CD14-positive monocyte (primary cell): ENCODE data around the gene CMTM3. TPM values are rescaled to one million over a fixed set of nuclear protein-coding genes. Genes with fewer than 3 reads are reported as not detected.
A peak's percentile ranks its signal among the peaks of the same experiment; 100 is the strongest.
"Not testable (repeated sequence)": the region's sequence is repeated elsewhere in the genome, so short reads cannot be mapped to it uniquely, and the experiment has no call there.

ENCODE experiments used
- DNase-seq, 3 donors: peaks; one replicate each; pipeline ENCODE4 v3.0.0-alpha.2; 2011 to 2022
- H2AFZ ChIP-seq: 2 replicates; pipeline ENCODE4 v1.6.0; 2012; ENCODE audit warnings: mild to moderate bottlenecking, low read depth, low read length, inconsistent platforms; ENCODE audit not compliant: insufficient read depth, poor library complexity, severe bottlenecking
- H3K27ac ChIP-seq, 2 donors: 1 replicate in 1 of 2; 2 replicates in 1 of 2; pipeline ENCODE4 v1.5.1; 2012 to 2013; ENCODE audit warnings: low read length in 2 of 2, control low read depth in 1 of 2, inconsistent platforms in 1 of 2, low read depth in 1 of 2, mild to moderate bottlenecking in 1 of 2
- H3K27me3 ChIP-seq, 2 donors: one replicate each; pipeline versions ENCODE4 v1.6.0 to v1.6.1; 2011 to 2013; ENCODE audit warnings: low read length in 2 of 2; ENCODE audit not compliant: control insufficient read depth in 2 of 2, insufficient read depth in 2 of 2
- H3K36me3 ChIP-seq, 2 donors: replicated peaks in 1 of 2; 1 replicate in 1 of 2; 2 replicates in 1 of 2; pipeline versions ENCODE4 v1.5.1 to v1.6.1; 2012 to 2013; ENCODE audit warnings: low read length in 2 of 2, control low read depth in 1 of 2, inconsistent platforms in 1 of 2, mild to moderate bottlenecking in 1 of 2; ENCODE audit not compliant: insufficient read depth in 2 of 2, control insufficient read depth in 1 of 2
- H3K4me1 ChIP-seq, 2 donors: 1 replicate in 1 of 2; 2 replicates in 1 of 2; pipeline versions ENCODE4 v1.5.1 to v1.6.1; 2012 to 2013; ENCODE audit warnings: low read length in 2 of 2, control low read depth in 1 of 2, inconsistent platforms in 1 of 2, mild to moderate bottlenecking in 1 of 2, moderate library complexity in 1 of 2; ENCODE audit not compliant: insufficient read depth in 2 of 2, control insufficient read depth in 1 of 2
- H3K4me2 ChIP-seq: replicated peaks from 2 replicates; pipeline ENCODE3; 2012; ENCODE audit warnings: low read length, moderate library complexity, mild to moderate bottlenecking; ENCODE audit not compliant: poor library complexity, severe bottlenecking; ENCODE audit errors: extremely low read depth
- H3K4me3 ChIP-seq, 3 experiments: fragments of 200-600 bp in 1 of 3; sonication (generic) in 1 of 3; replicated peaks in 1 of 3; 1 replicate in 2 of 3; 2 replicates in 1 of 3; pipeline ENCODE4 v1.5.1; 2011 to 2013; ENCODE audit warnings: low read length in 3 of 3, mild to moderate bottlenecking in 3 of 3, control low read depth in 2 of 3, low read depth in 2 of 3, inconsistent platforms in 1 of 3, moderate library complexity in 1 of 3
- H3K79me2 ChIP-seq: 2 replicates; pipeline ENCODE4 v1.6.0; 2012; ENCODE audit warnings: mild to moderate bottlenecking, control low read depth, inconsistent platforms, low read length, moderate library complexity; ENCODE audit not compliant: insufficient read depth
- H3K9ac ChIP-seq: 2 replicates; pipeline ENCODE4 v1.6.0; 2017; ENCODE audit warnings: low read length, mild to moderate bottlenecking; ENCODE audit not compliant: insufficient read depth, poor library complexity, severe bottlenecking
- H3K9me3 ChIP-seq, 2 donors: replicated peaks in 1 of 2; 1 replicate in 1 of 2; 2 replicates in 1 of 2; pipeline versions ENCODE4 v1.5.1 to v1.6.1; 2012 to 2013; ENCODE audit warnings: low read length in 2 of 2, control low read depth in 1 of 2; ENCODE audit not compliant: control insufficient read depth in 1 of 2, insufficient read depth in 1 of 2
- H4K20me1 ChIP-seq: 2 replicates; pipeline ENCODE4 v1.6.0; 2012; ENCODE audit warnings: mild to moderate bottlenecking, low read length, control low read depth, moderate library complexity; ENCODE audit not compliant: insufficient read depth
- H3K27ac Mint-ChIP-seq, 7 donors: one replicate each; pipeline ENCODE4 v1.8.0; 2020; ENCODE audit warnings: mild to moderate bottlenecking in 7 of 7, mixed read lengths in 7 of 7, moderate library complexity in 6 of 7, inconsistent platforms in 2 of 7
- H3K27me3 Mint-ChIP-seq, 3 donors: one replicate each; pipeline ENCODE4 v1.8.0; 2021 to 2022; ENCODE audit warnings: low read depth in 3 of 3, mild to moderate bottlenecking in 3 of 3, mixed read lengths in 3 of 3, moderate library complexity in 3 of 3, inconsistent platforms in 1 of 3
- H3K36me3 Mint-ChIP-seq, 2 donors: one replicate each; pipeline ENCODE4 v1.8.0; 2020; ENCODE audit warnings: mixed read lengths in 2 of 2, inconsistent platforms in 1 of 2, mild to moderate bottlenecking in 1 of 2
- H3K4me1 Mint-ChIP-seq: one replicate; pipeline ENCODE4 v1.8.0; 2020; ENCODE audit warnings: mild to moderate bottlenecking, mixed read lengths
- H3K4me3 Mint-ChIP-seq, 2 donors: one replicate each; pipeline ENCODE4 v1.8.0; 2020; ENCODE audit warnings: mild to moderate bottlenecking in 2 of 2, mixed read lengths in 2 of 2, moderate library complexity in 1 of 2
- H3K9me3 Mint-ChIP-seq, 7 donors: one replicate each; pipeline ENCODE4 v1.8.0; 2020 to 2022; ENCODE audit warnings: mixed read lengths in 7 of 7, mild to moderate bottlenecking in 6 of 7, moderate library complexity in 6 of 7, inconsistent platforms in 2 of 7
- WGBS: methylation state at CpG from one replicate; pipeline ENCODE4 v1.1.5; 2013; ENCODE audit warnings: missing lambda C conversion rate; ENCODE audit not compliant: insufficient coverage; 5-methylcytosine and 5-hydroxymethylcytosine counted together
- intact Hi-C, 2 donors: fragments of 100-400 bp; cut with micrococcal nuclease; formaldehyde crosslinking; loops; one replicate each; pipeline versions ENCODE4 v1.15.0 to v1.15.1; 2023
- polyA plus RNA-seq, 3 donors: library from polyadenylated mRNA; depleted of rRNA in 1 of 3; unstranded in 2 of 3; stranded (reverse) in 1 of 3; fragments of 300-500 nt in 2 of 3; fragments of >200 nt in 1 of 3; fragmentation: Illumina TruSeq in 2 of 3; gene quantifications; 1 replicate in 2 of 3; 2 replicates in 1 of 3; pipeline ENCODE4 v1.2.3, GENCODE V29; 2012 to 2021
- TF ChIP-seq, protein P1 (sequence below): fragments of 200-600 bp; IDR thresholded peaks from one replicate; pipeline ENCODE4 v1.8.0; 2022; ENCODE audit warnings: antibody characterized with exemption, mild to moderate bottlenecking

Gene CMTM3
- polyA plus RNA-seq, 3 donors: 125 to 131 (median 126) TPM

DNA sequence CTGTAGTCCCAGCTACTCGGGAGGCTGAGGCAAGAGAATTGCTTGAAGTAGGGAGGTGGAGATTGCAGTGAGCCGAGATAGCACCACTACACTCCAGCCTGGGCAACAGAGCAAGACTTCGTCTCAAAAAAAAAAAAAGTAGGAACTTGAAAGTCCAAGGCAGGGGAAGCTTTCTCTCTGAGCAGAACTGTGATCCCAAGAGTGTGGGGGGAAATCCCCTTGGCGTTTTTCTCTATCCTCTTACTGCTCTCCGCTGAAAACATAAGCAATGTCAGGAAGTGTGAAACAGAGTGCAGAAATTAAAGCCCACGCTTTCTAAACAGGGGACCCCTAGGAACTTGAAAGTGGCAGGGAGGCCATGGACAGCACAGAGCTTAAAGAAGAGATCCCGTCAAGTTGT is 9.8 kb upstream of the CMTM3 start:
- peak in 2 of 3 donors; percentile 50 to 74 for DNase-seq
- WGBS: 50% methylated on average over 2 of the region's 7 CpGs
- H3K4me1 Mint-ChIP-seq: peaks cover 35% of the 10 kb centered on the region

DNA sequence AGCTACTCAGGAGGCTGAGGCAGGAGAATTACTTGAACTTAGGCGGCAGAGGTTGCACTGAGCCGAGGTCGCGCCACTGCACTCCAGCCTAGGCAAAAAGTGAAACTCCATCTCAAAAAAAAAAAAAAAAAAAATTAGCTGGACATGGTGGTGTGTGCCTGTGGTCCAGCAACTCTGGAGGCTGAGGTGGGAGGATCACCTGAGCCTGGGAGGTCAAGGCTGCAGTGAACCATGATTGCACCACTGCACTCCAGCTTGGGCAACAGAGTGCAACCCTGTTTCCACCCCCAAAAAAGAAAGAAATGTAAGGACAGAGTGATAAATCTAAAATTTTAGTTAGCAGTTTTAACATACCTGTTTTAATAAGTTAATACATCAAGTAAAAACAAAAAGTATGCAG is 7.9 kb upstream of the CMTM3 start:
- H3K36me3 Mint-ChIP-seq, H2AFZ ChIP-seq, H3K9me3 ChIP-seq, intact Hi-C loops, H3K4me3 ChIP-seq, H3K27me3 Mint-ChIP-seq, H3K9me3 Mint-ChIP-seq, DNase-seq, H3K36me3 ChIP-seq, H4K20me1 ChIP-seq, H3K9ac ChIP-seq, H3K79me2 ChIP-seq, H3K27ac ChIP-seq, H3K27me3 ChIP-seq, H3K4me3 Mint-ChIP-seq, H3K4me2 ChIP-seq: not testable (repeated sequence)
- WGBS: no CpG with 5 or more reads among the region's 4 CpGs
- H3K4me1 ChIP-seq: peaks cover 10 to 16% of the 10 kb centered on the region in 2 donors
- H3K27ac Mint-ChIP-seq: peak overlapping the region in 1 of 7 donors; percentile 46
- H3K4me1 Mint-ChIP-seq: peaks cover 23% of the 10 kb centered on the region

More for the DNA sequence above, 9.8 kb upstream of the CMTM3 start:
- H3K4me1 ChIP-seq: peaks cover 21 to 28% of the 10 kb centered on the region in 2 donors
- Mint-ChIP-seq H3K27me3 (peaks cover 2 to 7% (median 3%) of the 10 kb centered on the region in 3 donors), H3K36me3 (no peaks in the 10 kb centered on the region), H3K9me3 (peaks cover 0 to 6% (median 2%) of the 10 kb centered on the region in 7 donors), H3K4me3 (no peak overlapping the region), H3K27ac (peak overlapping the region in 3 of 7 donors; percentile 40 to 57 (median 49))
- H3K9ac ChIP-seq: no peak overlapping the region
- no peaks in the 10 kb centered on the region for H4K20me1 ChIP-seq
- no peak overlapping the region for H2AFZ ChIP-seq
- no peak overlapping the region for H3K4me3 ChIP-seq
- peak overlapping the region; percentile 14 for H3K4me2 ChIP-seq
- H3K79me2 ChIP-seq: no peaks in the 10 kb centered on the region
- no peaks in the 10 kb centered on the region for H3K9me3 ChIP-seq
- intact Hi-C loops: no loop called here
- H3K27ac ChIP-seq: no peak overlapping the region
- TF ChIP-seq, protein P1, sequence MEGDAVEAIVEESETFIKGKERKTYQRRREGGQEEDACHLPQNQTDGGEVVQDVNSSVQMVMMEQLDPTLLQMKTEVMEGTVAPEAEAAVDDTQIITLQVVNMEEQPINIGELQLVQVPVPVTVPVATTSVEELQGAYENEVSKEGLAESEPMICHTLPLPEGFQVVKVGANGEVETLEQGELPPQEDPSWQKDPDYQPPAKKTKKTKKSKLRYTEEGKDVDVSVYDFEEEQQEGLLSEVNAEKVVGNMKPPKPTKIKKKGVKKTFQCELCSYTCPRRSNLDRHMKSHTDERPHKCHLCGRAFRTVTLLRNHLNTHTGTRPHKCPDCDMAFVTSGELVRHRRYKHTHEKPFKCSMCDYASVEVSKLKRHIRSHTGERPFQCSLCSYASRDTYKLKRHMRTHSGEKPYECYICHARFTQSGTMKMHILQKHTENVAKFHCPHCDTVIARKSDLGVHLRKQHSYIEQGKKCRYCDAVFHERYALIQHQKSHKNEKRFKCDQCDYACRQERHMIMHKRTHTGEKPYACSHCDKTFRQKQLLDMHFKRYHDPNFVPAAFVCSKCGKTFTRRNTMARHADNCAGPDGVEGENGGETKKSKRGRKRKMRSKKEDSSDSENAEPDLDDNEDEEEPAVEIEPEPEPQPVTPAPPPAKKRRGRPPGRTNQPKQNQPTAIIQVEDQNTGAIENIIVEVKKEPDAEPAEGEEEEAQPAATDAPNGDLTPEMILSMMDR: no peak
- H3K36me3 ChIP-seq: no peaks in the 10 kb centered on the region
- H3K27me3 ChIP-seq: no peaks in the 10 kb centered on the region
